ENCODE results near the gene ADAMTS1. TPM values are rescaled to one million over a fixed set of nuclear protein-coding genes. Genes with fewer than 3 reads are reported as not detected.

Gene ADAMTS1
- total RNA-seq (100 to 1,000 TPM in 3 of 5 donors, 10 to 100 TPM in 2; 44.9 to 268 (median 111) TPM), polyA plus RNA-seq (10 to 100 TPM; 12.2 to 21.3 (median 21.0) TPM)
- long read RNA-seq, donor 1, full-length matches to known transcripts: 4 of 4 reads
- long read RNA-seq, donor 1, partial matches to known transcripts: 0 of 4 reads
- long read RNA-seq, donor 1, other reads (novel, unspliced or antisense): 0 of 4 reads
- long read RNA-seq, donor 2, full-length matches to known transcripts: 4 of 12 reads
- long read RNA-seq, donor 2, partial matches to known transcripts: 8 of 12 reads
- long read RNA-seq, donor 2, other reads (novel, unspliced or antisense): 0 of 12 reads
- long read RNA-seq, donor 3, full-length matches to known transcripts: 8 of 8 reads
- long read RNA-seq, donor 3, partial matches to known transcripts: 0 of 8 reads
- long read RNA-seq, donor 3, other reads (novel, unspliced or antisense): 0 of 8 reads
- long read RNA-seq, donor 4: 0 reads
- long read RNA-seq, donor 5, full-length matches to known transcripts: 7 of 20 reads
- long read RNA-seq, donor 5, partial matches to known transcripts: 13 of 20 reads
- long read RNA-seq, donor 5, other reads (novel, unspliced or antisense): 0 of 20 reads
- long read RNA-seq, donor 6, full-length matches to known transcripts: 16 of 32 reads
- long read RNA-seq, donor 6, partial matches to known transcripts: 16 of 32 reads
- long read RNA-seq, donor 6, other reads (novel, unspliced or antisense): 0 of 32 reads
- long read RNA-seq, donor 7, full-length matches to known transcripts: 4 of 22 reads
- long read RNA-seq, donor 7, partial matches to known transcripts: 18 of 22 reads
- long read RNA-seq, donor 7, other reads (novel, unspliced or antisense): 0 of 22 reads
- long read RNA-seq, donor 8, full-length matches to known transcripts: 8 of 13 reads
- long read RNA-seq, donor 8, partial matches to known transcripts: 5 of 13 reads
- long read RNA-seq, donor 8, other reads (novel, unspliced or antisense): 0 of 13 reads
- long read RNA-seq, donor 9, full-length matches to known transcripts: 7 of 7 reads
- long read RNA-seq, donor 9, partial matches to known transcripts: 0 of 7 reads
- long read RNA-seq, donor 9, other reads (novel, unspliced or antisense): 0 of 7 reads
- long read RNA-seq, donor 10: 0 reads

GRCh38 chr21:26845066-26845758 is at the start of gene ADAMTS1:
ADAMTS1 (minus strand) TSS chr21:26845409; CDS start chr21:26844954, 455 bp downstream.
- peaks cover 6 to 25% (median 24%) of the 10 kb centered on the region in 4 donors for H3K36me3 ChIP-seq
- intact Hi-C loops (cut with DNase I; ENCODE audit: low total_unique reads): no loop called here
- TF ChIP-seq, protein P1, sequence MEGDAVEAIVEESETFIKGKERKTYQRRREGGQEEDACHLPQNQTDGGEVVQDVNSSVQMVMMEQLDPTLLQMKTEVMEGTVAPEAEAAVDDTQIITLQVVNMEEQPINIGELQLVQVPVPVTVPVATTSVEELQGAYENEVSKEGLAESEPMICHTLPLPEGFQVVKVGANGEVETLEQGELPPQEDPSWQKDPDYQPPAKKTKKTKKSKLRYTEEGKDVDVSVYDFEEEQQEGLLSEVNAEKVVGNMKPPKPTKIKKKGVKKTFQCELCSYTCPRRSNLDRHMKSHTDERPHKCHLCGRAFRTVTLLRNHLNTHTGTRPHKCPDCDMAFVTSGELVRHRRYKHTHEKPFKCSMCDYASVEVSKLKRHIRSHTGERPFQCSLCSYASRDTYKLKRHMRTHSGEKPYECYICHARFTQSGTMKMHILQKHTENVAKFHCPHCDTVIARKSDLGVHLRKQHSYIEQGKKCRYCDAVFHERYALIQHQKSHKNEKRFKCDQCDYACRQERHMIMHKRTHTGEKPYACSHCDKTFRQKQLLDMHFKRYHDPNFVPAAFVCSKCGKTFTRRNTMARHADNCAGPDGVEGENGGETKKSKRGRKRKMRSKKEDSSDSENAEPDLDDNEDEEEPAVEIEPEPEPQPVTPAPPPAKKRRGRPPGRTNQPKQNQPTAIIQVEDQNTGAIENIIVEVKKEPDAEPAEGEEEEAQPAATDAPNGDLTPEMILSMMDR (IDR thresholded peaks at IDR 0.05): peak in 1 of 7 experiments; percentile 10
- TF ChIP-seq POLR2AphosphoS5 (IDR thresholded peaks at IDR 0.05) (peak; percentile 96 to 99 (median 99)), POLR2A (IDR thresholded peaks at IDR 0.05) (peak in 2 of 4 donors; percentile 40 to 76), EP300 (IDR thresholded peaks at IDR 0.05) (no peak)
- peak within 1 kb of the TSS; percentile 67 to 81 (median 76) for H3K4me3 ChIP-seq
- 1% methylated on average over 25 to 56 of the region's 56 CpGs for WGBS, 5 donors
- DNase-seq: peak; percentile 71 to 96
- peaks cover 0 to 72% (median 57%) of the 10 kb centered on the region in 4 donors for H3K4me1 ChIP-seq
- H3K27ac ChIP-seq: peak within 1 kb of the TSS; percentile 85 to 94 (median 91)
- no peaks in the 10 kb centered on the region for H3K9me3 ChIP-seq
- H3K27me3 ChIP-seq: peaks cover 0 to 51% (median 28%) of the 10 kb centered on the region in 3 donors

DNA sequence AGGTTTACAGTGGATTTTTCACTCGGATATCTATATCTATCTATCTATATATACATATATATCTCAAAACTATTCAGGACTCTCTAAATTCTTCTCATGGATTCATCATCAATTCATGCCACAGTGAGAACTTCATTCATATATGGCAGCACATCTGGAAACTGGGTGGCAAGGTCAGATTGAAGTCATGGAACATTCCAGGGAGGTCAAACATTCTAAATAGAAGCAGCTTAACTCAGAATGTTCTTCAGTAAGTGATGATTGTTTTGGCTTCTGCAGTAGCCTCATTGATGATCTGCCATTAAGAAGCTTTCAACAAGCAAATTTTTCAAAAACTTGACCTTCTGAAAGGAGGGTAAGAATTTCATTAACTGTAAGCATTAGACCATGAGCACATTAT is 46.9 kb upstream of the ADAMTS1 start:
- Histone ChIP-seq H3K27ac (no peak overlapping the region), H3K4me3 (no peak overlapping the region), H3K36me3 (no peaks in the 10 kb centered on the region), H3K9me3 (no peaks in the 10 kb centered on the region), H3K4me1 (no peaks in the 10 kb centered on the region), H3K27me3 (no peaks in the 10 kb centered on the region)
- WGBS, 5 donors: 40 to 62% (median 55%) methylated on average over 1 of the region's 1 CpG
- intact Hi-C loops (cut with DNase I; ENCODE audit: low total_unique reads): no loop called here
- no peak for DNase-seq
- TF ChIP-seq, protein P1 (IDR thresholded peaks at IDR 0.05): no peak
- TF ChIP-seq POLR2AphosphoS5 (IDR thresholded peaks at IDR 0.05): no peak
- TF ChIP-seq EP300 (IDR thresholded peaks at IDR 0.05): no peak
- TF ChIP-seq POLR2A (IDR thresholded peaks at IDR 0.05): no peak

DNA sequence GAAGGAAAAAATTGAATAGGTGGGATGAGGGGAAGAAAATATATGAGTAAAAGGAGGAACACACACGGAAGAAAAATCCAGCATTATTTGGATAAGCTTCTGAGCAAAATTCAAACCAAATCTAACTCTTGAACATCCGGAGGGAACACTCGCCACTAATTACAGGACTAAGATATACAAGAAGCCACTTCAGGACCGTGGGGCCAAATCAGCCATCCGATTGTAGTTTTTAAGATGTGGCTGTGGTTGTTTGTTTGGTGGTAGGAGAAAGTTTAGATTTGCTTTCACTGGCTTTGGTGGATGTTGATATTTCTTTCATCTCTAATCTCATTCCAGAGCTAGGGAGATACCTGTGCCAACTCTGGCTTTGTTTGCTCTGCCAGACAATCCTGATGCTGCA is 43.7 kb upstream of the ADAMTS1 start:
- 34 to 58% (median 50%) methylated on average over 5 of the region's 5 CpGs for WGBS, 5 donors
- no peak for DNase-seq
- Histone ChIP-seq H3K4me1 (no peaks in the 10 kb centered on the region), H3K27ac (no peak overlapping the region), H3K9me3 (no peaks in the 10 kb centered on the region), H3K36me3 (no peaks in the 10 kb centered on the region), H3K27me3 (no peaks in the 10 kb centered on the region), H3K4me3 (no peak overlapping the region)
- intact Hi-C loops (cut with DNase I; ENCODE audit: low total_unique reads): no loop called here
- TF ChIP-seq POLR2A (IDR thresholded peaks at IDR 0.05) (no peak), EP300 (IDR thresholded peaks at IDR 0.05) (no peak), POLR2AphosphoS5 (IDR thresholded peaks at IDR 0.05) (no peak)
- TF ChIP-seq, protein P1 (IDR thresholded peaks at IDR 0.05): no peak

Measured in stomach (tissue), 19 donors.